ENCODE results near the gene TECTB.

TECTB gene

DNA sequence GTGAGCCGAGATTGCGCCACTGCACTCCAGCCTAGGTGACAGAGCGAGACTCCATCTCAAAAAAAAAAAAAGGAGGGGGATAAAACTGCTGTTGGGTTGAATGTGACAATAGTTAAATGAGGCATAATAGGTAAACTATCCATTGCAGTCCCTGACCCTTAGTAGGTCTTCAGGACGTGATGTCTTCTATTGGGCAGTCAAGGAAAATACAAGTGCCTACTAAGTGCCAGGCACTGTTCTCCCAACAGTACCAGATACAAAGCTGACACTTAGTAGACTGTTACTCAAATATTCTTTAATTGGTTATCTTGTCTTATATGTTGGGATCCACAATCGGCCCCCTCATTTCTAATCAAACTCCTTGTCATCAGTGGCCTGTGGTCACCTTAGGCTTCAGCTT is 63.6 kb downstream of the TECTB start:
- DNase-seq (ENCODE audit: low spot score): no peak

DNA sequence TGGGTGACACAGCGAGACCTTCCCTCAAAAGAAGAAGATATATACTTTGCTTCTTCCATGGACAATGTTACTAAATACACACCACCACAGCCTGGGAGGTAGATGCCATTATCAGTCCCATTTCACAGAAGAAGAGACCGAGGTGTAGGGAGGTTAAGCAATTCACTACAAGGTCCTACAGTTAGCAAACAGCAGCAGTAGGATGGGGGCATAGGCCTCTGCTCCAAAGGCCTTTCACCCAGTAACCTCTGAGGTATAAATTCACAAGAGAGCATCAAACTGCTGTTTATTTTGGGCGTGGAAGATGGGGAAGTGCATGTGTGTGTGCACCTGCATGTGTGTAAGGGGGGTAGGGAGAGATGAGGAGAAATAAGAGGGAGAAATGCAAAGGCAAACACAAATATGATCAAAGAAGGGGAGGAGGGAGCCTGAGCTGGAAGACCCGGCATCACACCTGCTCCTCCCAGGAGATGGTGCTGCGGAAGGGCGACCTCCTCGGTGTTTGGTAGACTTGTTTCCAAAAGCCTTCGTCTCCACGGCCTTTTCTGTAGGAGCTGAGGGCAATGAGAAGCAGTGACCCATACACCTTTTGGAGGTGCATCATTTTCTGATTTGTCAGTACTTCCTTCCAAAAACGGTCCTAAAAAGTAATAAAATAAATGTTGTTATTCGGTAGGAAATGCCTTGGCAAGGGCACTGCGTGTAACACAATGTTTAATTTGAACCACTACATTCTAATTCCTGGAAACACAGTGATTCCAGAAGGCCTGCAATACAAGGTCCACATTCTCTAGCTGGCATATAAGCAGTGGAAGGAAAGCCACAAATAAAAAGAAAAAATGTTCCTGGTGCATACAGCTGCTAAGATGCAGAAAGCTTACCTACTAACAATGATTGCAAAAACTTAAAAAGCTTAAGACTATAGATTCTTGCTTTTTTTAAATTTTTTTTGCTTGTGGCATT is 64.8 kb downstream of the TECTB start:
- DNase-seq (ENCODE audit: low spot score): no peak

DNA sequence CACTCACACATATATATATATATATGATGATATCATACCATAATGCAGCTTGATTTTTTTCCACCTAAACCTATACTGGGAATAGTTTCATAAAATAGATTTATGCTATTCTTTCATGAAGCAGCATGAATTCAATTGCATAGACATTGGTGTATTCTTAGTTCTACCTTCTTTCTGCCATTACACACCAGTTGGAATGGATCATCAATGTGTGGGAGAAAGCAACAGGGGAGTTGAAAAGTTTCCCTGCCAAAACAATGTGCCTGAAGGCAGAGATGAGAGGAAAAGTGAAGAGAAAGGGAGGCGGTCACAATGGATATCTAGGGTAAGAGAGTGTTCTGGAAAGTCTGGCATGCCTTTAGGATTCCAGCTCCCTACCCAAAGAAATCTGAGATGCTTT is 65.6 kb downstream of the TECTB start:
- no peak for DNase-seq (ENCODE audit: low spot score)

DNA sequence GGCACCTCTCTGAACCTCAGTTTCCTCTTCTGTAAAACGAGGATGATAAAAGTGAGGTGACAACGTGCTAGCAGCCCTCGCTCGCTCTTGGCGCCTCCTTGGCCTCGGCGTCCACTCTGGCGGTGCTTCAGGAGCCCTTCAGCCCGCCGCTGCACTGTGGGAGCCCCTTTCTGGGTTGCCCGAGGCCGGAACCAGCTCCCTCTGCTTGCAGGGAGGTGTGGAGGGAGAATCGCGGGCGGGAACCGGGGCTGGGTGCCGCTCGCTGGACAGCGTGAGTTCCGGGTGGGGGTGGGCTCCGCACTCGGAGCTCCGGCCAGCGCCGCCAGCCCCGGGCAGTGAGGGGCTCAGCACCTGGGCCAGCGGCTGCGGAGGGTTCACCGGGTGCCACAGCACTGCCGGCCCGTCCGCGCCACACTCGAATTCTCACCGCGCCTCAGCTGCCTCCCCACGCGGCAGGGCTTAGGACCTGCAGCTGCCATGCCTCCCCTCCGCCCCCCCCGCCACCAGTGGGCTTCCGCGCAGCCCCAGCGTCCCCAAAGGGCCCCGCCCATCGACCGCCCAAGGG is 66.4 kb downstream of the TECTB start:
- DNase-seq (ENCODE audit: low spot score): no peak

DNA sequence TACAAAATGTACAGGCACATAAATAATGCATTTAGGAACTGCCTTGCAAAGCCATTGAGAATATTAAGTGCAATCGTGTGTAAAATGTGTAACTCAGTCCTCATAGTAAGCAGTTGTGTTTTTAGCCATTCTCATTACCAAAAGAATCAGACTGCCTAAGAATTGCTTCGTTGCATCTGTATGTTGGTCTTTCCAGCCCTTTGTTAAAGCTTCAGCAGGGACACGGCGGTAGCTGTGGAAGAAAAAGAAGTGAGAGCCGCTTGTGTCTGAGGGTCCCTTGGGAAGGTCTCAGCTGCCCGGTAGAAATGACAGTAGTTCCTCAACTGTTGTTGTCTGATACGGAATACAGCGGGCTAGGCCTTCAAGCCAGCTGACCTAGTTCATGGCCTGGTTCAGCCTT is 67.9 kb downstream of the TECTB start:
- DNase-seq (ENCODE audit: low spot score): no peak

DNA sequence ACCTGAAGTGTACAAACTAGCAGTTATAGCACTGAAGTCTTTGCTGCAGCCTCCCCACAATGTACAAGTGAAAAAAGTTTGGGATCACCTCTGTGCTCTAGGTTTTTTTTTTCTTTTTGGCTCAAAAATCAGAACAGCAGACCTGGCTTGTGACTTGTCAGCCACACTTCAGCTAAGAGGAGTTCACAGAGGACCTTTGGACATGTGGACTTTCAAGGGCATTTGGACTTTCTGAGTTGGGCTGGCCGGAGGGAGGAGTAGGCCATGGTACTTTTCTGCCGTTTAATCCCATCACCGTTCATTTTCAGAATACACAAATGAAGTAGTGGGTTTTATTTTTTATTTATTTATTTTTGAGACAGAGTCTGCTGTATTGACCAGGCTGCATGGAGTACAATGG is 68.8 kb downstream of the TECTB start:
- no peak for DNase-seq (ENCODE audit: low spot score)

DNA sequence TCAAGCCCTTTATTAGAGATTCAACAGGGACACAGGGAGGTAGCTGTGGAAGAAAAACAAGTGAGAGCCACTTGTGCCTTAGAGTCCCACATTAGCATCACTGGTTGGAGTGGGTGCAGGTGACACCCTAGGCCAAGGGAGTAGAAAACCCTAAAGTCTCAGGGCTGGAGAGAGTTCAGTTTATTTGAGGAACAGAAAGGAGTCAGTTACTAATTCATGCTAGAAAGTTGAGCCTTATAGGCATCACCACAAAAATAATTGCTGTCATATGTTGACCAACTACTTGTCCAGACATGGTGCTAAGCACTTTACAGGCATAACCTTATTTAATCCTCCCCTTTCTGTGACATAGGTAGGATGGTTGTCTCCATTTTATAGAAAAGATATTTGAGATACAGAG is 69.8 kb downstream of the TECTB start:
- DNase-seq (ENCODE audit: low spot score): no peak
